RKO (cell line): ENCODE measurements around the gene RABGEF1.
"Not testable (repeated sequence)": the region's sequence is repeated elsewhere in the genome, so short reads cannot be mapped to it uniquely, and the experiment has no call there.

Experiments used
- DNase-seq: peaks from one replicate; pipeline ENCODE4 v3.0.0-alpha.2; 2016; ENCODE audit warnings: low spot score

RABGEF1 gene

GRCh38 chr7:66815186-66815875, 74.8 kb downstream of the RABGEF1 start:
- not testable (repeated sequence) for DNase-seq

GRCh38 chr7:66815951-66816350, 75.4 kb downstream of the RABGEF1 start:
- DNase-seq: no peak

- not testable (repeated sequence) for DNase-seq
Observed at GRCh38 chr7:66816658-66817057, 76.1 kb downstream of the RABGEF1 start.

GRCh38 chr7:66817208-66817795, 76.8 kb downstream of the RABGEF1 start:
- not testable (repeated sequence) for DNase-seq

- DNase-seq: not testable (repeated sequence)
Observed at GRCh38 chr7:66817956-66818355, 77.4 kb downstream of the RABGEF1 start.

GRCh38 chr7:66824041-66824440, 83.5 kb downstream of the RABGEF1 start:
- DNase-seq: no peak

GRCh38 chr7:66825538-66825937, 85.0 kb downstream of the RABGEF1 start:
- peak; percentile 60 for DNase-seq

GRCh38 chr7:66826649-66827048, 86.1 kb downstream of the RABGEF1 start:
- no peak for DNase-seq

GRCh38 chr7:66830976-66831375, 90.4 kb downstream of the RABGEF1 start:
- not testable (repeated sequence) for DNase-seq

GRCh38 chr7:66832531-66833351, 92.2 kb downstream of the RABGEF1 start:
- no peak for DNase-seq

GRCh38 chr7:66837007-66837406, 96.5 kb downstream of the RABGEF1 start:
- peak; percentile 54 for DNase-seq

GRCh38 chr7:66837661-66838060, 97.1 kb downstream of the RABGEF1 start:
- no peak for DNase-seq

GRCh38 chr7:66839814-66840213, 99.3 kb downstream of the RABGEF1 start:
- no peak for DNase-seq

- DNase-seq: no peak
Observed at GRCh38 chr7:66840316-66840715, 99.8 kb downstream of the RABGEF1 start.

- no peak for DNase-seq
Observed at GRCh38 chr7:66841898-66842297, 101.4 kb downstream of the RABGEF1 start.

GRCh38 chr7:66843492-66843891, 103.0 kb downstream of the RABGEF1 start:
- not testable (repeated sequence) for DNase-seq

- peak; percentile 97 for DNase-seq
Observed at GRCh38 chr7:66844552-66845378, 104.2 kb downstream of the RABGEF1 start.

- DNase-seq: no peak
Observed at GRCh38 chr7:66845379-66846095, 105.0 kb downstream of the RABGEF1 start.

GRCh38 chr7:66846096-66846445, 105.5 kb downstream of the RABGEF1 start:
- DNase-seq: not testable (repeated sequence)

GRCh38 chr7:66847523-66847855, 107.0 kb downstream of the RABGEF1 start:
- DNase-seq: not testable (repeated sequence)
